GM12878 (cell line): Measurements from ENCODE around the gene GNAI2. TPM values are rescaled to one million over a fixed set of nuclear protein-coding genes. Genes with fewer than 3 reads are reported as not detected.

Source experiments
- ATAC-seq: fragments of 200-7000 bp; cut with Tn5 transposase; 3 replicates; pipeline ENCODE4 v1.9.1; 2020; ENCODE audit warnings: mild to moderate bottlenecking, moderate library complexity
- BruUV-seq: library from RNA; stranded (reverse); fragments of 400-500 nt; replicated peaks from 2 replicates; lab custom pipeline; 2021; lab: Mats Ljungman, UMichigan
- CTCF ChIA-PET: fragments of 300-600 bp; sonication (Branson Sonifier 250); formaldehyde crosslinking; extraction: SDS; loops from one replicate; lab custom pipeline; 2021; ENCODE audit warnings: inconsistent platforms; lab: Yijun Ruan, JAX
- POLR2A ChIA-PET: fragments of 350-600 bp; formaldehyde crosslinking; extraction: SDS; loops from one replicate; lab custom pipeline; 2021; ENCODE audit warnings: inconsistent platforms; lab: Charles Lee
- RAD21 ChIA-PET: fragments of 300-600 bp; sonication (Branson Sonifier 250); formaldehyde crosslinking; loops from one replicate; lab custom pipeline; 2023; ENCODE audit warnings: antibody characterized with exemption; ENCODE audit not compliant: unreplicated experiment; lab: Charles Lee
- SMC1A ChIA-PET: fragments of 300-600 bp; sonication (Branson Sonifier 250); formaldehyde crosslinking; loops from one replicate; lab custom pipeline; 2023; ENCODE audit not compliant: unreplicated experiment, uncharacterized antibody; lab: Charles Lee
- DNase-seq: peaks from one replicate; pipeline ENCODE4 v3.0.0-alpha.2; 2011; ENCODE audit warnings: low read depth, low spot score
- FAIRE-seq: peaks from 3 replicates; lab custom pipeline; 2011; peaks lifted over from hg19 to GRCh38; lab: Jason Lieb, UNC
- H2AFZ ChIP-seq: 2 replicates; pipeline ENCODE4 v1.6.0; 2011; ENCODE audit warnings: low read depth, low read length, control low read depth; ENCODE audit not compliant: control insufficient read depth
- H3K27ac ChIP-seq: 2 replicates; pipeline ENCODE4 v1.5.1; 2011; ENCODE audit warnings: control low read depth; ENCODE audit not compliant: control insufficient read depth, insufficient read depth
- H3K27me3 ChIP-seq, 2 experiments: replicated peaks in 1 of 2; 2 replicates each; pipeline versions ENCODE4 v1.6.0 to v1.6.1; 2011; ENCODE audit warnings: low read length in 1 of 2; ENCODE audit not compliant: control insufficient read depth in 2 of 2, insufficient read depth in 2 of 2
- H3K36me3 ChIP-seq, 2 experiments: 2 replicates each; pipeline ENCODE4 v1.5.1; 2011; ENCODE audit warnings: low read length in 1 of 2; ENCODE audit not compliant: control insufficient read depth in 2 of 2, insufficient read depth in 2 of 2
- H3K4me1 ChIP-seq: 2 replicates; pipeline ENCODE4 v1.6.1; 2011; ENCODE audit warnings: mild to moderate bottlenecking, low read length, moderate library complexity, mixed read lengths; ENCODE audit not compliant: control insufficient read depth, insufficient read depth
- H3K4me2 ChIP-seq: 2 replicates; pipeline ENCODE4 v1.6.0; 2011; ENCODE audit warnings: control low read depth; ENCODE audit not compliant: control insufficient read depth, insufficient read depth
- H3K4me3 ChIP-seq: fragments of 200-600 bp; sonication (generic); 2 replicates; pipeline ENCODE4 v1.5.1; 2016
- H3K79me2 ChIP-seq: 2 replicates; pipeline ENCODE4 v1.6.0; 2011; ENCODE audit warnings: low read length; ENCODE audit not compliant: control insufficient read depth, insufficient read depth
- H3K9ac ChIP-seq: 2 replicates; pipeline ENCODE4 v1.8.0; 2011; ENCODE audit warnings: low read length, control low read depth, mixed read lengths; ENCODE audit not compliant: control insufficient read depth, insufficient read depth
- H3K9me3 ChIP-seq: replicated peaks from 3 replicates; pipeline ENCODE4 v1.5.1; 2011; ENCODE audit warnings: mild to moderate bottlenecking, low read length; ENCODE audit not compliant: control insufficient read depth, insufficient read depth
- H4K20me1 ChIP-seq: 2 replicates; pipeline ENCODE4 v1.6.0; 2011; ENCODE audit not compliant: control insufficient read depth, insufficient read depth
- BCL11A ChIP-seq: IDR thresholded peaks from 2 replicates; pipeline ENCODE4 v1.6.1; 2011; ENCODE audit warnings: low read depth, low read length
- CHD2 ChIP-seq: IDR thresholded peaks from 2 replicates; pipeline ENCODE4 v1.6.1; 2011; ENCODE audit warnings: low read depth, low read length, improper control_type of control experiment, borderline replicate concordance
- EED ChIP-seq: sonication (generic); IDR thresholded peaks from 2 replicates; pipeline ENCODE4 v1.6.1; 2016; ENCODE audit warnings: antibody characterized with exemption, low read depth
- KAT2A ChIP-seq: conservative IDR thresholded peaks from 2 replicates; pipeline ENCODE4 v1.6.1; 2011; ENCODE audit warnings: low read depth, low read length; ENCODE audit not compliant: control insufficient read depth
- NBN ChIP-seq: fragments of 450-650 bp; IDR thresholded peaks from 2 replicates; pipeline ENCODE4 v1.6.1; 2016
- NR2F1 ChIP-seq: fragments of 450-650 bp; conservative IDR thresholded peaks from 2 replicates; pipeline ENCODE4 v1.6.1; 2017; ENCODE audit warnings: mild to moderate bottlenecking
- POU2F2 ChIP-seq: IDR thresholded peaks from 3 replicates; pipeline ENCODE4 v1.6.1; 2011; ENCODE audit warnings: low read depth, mild to moderate bottlenecking, low read length, borderline replicate concordance
- SMC3 ChIP-seq: IDR thresholded peaks from 2 replicates; pipeline ENCODE4 v1.6.1; 2011; ENCODE audit warnings: low read length, improper control_type of control experiment, borderline replicate concordance
- YY1 ChIP-seq: IDR thresholded peaks from 2 replicates; pipeline ENCODE4 v1.6.1; 2011; ENCODE audit warnings: low read depth, mild to moderate bottlenecking, low read length
- WGBS: methylation state at CpG from one replicate; pipeline ENCODE4 v1.1.6; 2016; ENCODE audit warnings: low lambda C conversion rate; ENCODE audit not compliant: insufficient replicate concordance, insufficient coverage; ENCODE audit errors: missing lambda C conversion rate; 5-methylcytosine and 5-hydroxymethylcytosine counted together
- in situ Hi-C: fragments of 300-500 bp; cut with MboI; formaldehyde crosslinking; loops from 9 replicates; pipeline ENCODE4 v1.14.3; 2018; ENCODE audit warnings: mixed read lengths
- intact Hi-C: fragments of 100-400 bp; cut with micrococcal nuclease; formaldehyde crosslinking; loops from one replicate; pipeline ENCODE4 v1.14.2; 2022; ENCODE audit not compliant: unreplicated experiment
- polyA plus RNA-seq, 11 experiments: library from polyadenylated mRNA; depleted of rRNA in 4 of 11; unstranded in 6 of 11; stranded (reverse) in 5 of 11; fragments of >200 nt; fragmentation: Nextera tagmentation in 4 of 11; fragmentation: Illumina TruSeq in 1 of 11; extraction: Ambion mirVana in 4 of 11; extraction: Trizol in 1 of 11; gene quantifications; 1 replicate in 1 of 11; 2 replicates in 10 of 11; pipeline versions ENCODE4 v1.2.1 to v1.2.3, GENCODE V29; 2011 to 2016; ENCODE audit warnings: inconsistent platforms in 2 of 11, missing spikeins in 2 of 11, low read depth in 1 of 11
- total RNA-seq, 4 experiments: library from RNA; depleted of rRNA in 3 of 4; stranded (reverse); fragments of >200 nt in 3 of 4; fragmentation: Illumina TruSeq in 1 of 4; extraction: Trizol in 1 of 4; gene quantifications; 2 replicates each; pipeline versions ENCODE4 v1.2.1 to v1.2.3, GENCODE V29; 2013 to 2021
- TF ChIP-seq, protein P1 (sequence below): IDR thresholded peaks from 2 replicates; pipeline ENCODE4 v1.6.1; 2012; ENCODE audit warnings: low read depth, low read length, improper control_type of control experiment
- TF ChIP-seq, protein P2 (sequence below): fragments of 450-650 bp; IDR thresholded peaks from 2 replicates; pipeline ENCODE4 v1.6.1; 2017; ENCODE audit warnings: mild to moderate bottlenecking, moderate library complexity

The GNAI2 gene
- total and polyA plus RNA-seq, 10 of the 15 experiments (the other 5 are each of a cell fraction or from before 2014, with no cell fraction given) = 5.0 to 346 (median 237) TPM

GRCh38 chr3:50195501-50196252 is 40.3 kb upstream of the GNAI2 start (continued):
- TF ChIP-seq, protein P1, sequence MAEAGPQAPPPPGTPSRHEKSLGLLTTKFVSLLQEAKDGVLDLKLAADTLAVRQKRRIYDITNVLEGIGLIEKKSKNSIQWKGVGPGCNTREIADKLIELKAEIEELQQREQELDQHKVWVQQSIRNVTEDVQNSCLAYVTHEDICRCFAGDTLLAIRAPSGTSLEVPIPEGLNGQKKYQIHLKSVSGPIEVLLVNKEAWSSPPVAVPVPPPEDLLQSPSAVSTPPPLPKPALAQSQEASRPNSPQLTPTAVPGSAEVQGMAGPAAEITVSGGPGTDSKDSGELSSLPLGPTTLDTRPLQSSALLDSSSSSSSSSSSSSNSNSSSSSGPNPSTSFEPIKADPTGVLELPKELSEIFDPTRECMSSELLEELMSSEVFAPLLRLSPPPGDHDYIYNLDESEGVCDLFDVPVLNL = no peak
- no peak for TF ChIP-seq NR2F1
- TF ChIP-seq EED = no peak
- no peak for TF ChIP-seq KAT2A
- TF ChIP-seq, all 136 proteins: peak for 0

- POLR2A ChIA-PET = no interaction called here
- no TSS peak for BruUV-seq
- in situ Hi-C loops = loop anchor here (5.0 kb wide), 1 partner anchor 76 kb away; no protein-coding TSS in a partner anchor
Measured at GRCh38 chr3:50196253-50196801, 39.7 kb upstream of the GNAI2 start.

More at GRCh38 chr3:50196253-50196801, 39.7 kb upstream of the GNAI2 start:
- CTCF ChIA-PET = interaction anchor here (0.9 to 6.9 kb wide), 7 partner anchors 20 to 76 kb away, joined by 3 to 110 read pairs (median 6); no protein-coding TSS in a partner anchor
- TF ChIP-seq NBN (no peak), YY1 (no peak), KAT2A (no peak), BCL11A (no peak), CHD2 (no peak), SMC3 (no peak), POU2F2 (no peak)
- TF ChIP-seq, protein P2, sequence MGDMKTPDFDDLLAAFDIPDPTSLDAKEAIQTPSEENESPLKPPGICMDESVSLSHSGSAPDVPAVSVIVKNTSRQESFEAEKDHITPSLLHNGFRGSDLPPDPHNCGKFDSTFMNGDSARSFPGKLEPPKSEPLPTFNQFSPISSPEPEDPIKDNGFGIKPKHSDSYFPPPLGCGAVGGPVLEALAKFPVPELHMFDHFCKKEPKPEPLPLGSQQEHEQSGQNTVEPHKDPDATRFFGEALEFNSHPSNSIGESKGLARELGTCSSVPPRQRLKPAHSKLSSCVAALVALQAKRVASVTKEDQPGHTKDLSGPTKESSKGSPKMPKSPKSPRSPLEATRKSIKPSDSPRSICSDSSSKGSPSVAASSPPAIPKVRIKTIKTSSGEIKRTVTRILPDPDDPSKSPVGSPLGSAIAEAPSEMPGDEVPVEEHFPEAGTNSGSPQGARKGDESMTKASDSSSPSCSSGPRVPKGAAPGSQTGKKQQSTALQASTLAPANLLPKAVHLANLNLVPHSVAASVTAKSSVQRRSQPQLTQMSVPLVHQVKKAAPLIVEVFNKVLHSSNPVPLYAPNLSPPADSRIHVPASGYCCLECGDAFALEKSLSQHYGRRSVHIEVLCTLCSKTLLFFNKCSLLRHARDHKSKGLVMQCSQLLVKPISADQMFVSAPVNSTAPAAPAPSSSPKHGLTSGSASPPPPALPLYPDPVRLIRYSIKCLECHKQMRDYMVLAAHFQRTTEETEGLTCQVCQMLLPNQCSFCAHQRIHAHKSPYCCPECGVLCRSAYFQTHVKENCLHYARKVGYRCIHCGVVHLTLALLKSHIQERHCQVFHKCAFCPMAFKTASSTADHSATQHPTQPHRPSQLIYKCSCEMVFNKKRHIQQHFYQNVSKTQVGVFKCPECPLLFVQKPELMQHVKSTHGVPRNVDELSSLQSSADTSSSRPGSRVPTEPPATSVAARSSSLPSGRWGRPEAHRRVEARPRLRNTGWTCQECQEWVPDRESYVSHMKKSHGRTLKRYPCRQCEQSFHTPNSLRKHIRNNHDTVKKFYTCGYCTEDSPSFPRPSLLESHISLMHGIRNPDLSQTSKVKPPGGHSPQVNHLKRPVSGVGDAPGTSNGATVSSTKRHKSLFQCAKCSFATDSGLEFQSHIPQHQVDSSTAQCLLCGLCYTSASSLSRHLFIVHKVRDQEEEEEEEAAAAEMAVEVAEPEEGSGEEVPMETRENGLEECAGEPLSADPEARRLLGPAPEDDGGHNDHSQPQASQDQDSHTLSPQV = no peak
- RAD21 ChIA-PET = interaction anchor here (2.5 to 5.6 kb wide), 2 partner anchors 30 to 50 kb away, joined by 12 to 72 read pairs; no protein-coding TSS in a partner anchor
- H3K27me3 ChIP-seq = no peaks in the 10 kb centered on the region; a peak in 2 of 4 replicates
- no peaks in the 10 kb centered on the region for H3K9me3 ChIP-seq
- ATAC-seq (no peak), DNase-seq (no peak), FAIRE-seq (no peak)
- no peaks in the 10 kb centered on the region for H4K20me1 ChIP-seq
- no peaks in the 10 kb centered on the region for H3K36me3 ChIP-seq
- no peak overlapping the region for H3K27ac ChIP-seq
- H3K4me3 ChIP-seq = no peak overlapping the region
- H3K79me2 ChIP-seq = no peaks in the 10 kb centered on the region
- WGBS = 70% methylated on average over 6 of the region's 6 CpGs
- H2AFZ ChIP-seq = no peak overlapping the region
- H3K9ac ChIP-seq = no peak overlapping the region
- no peak overlapping the region for H3K4me2 ChIP-seq
- SMC1A ChIA-PET = interaction anchor here (3.0 kb wide), 1 partner anchor 30 kb away, joined by 23 read pairs; no protein-coding TSS in a partner anchor
- intact Hi-C loops = no loop called here
- no peaks in the 10 kb centered on the region for H3K4me1 ChIP-seq
